ENCODE measurements around the gene NT5DC3. TPM values are rescaled to one million over a fixed set of nuclear protein-coding genes. Genes with fewer than 3 reads are reported as not detected.

NT5DC3 gene
- total and polyA plus RNA-seq, 11 donors: 0.95 to 6.3 (median 3.7) TPM

GRCh38 chr12:103743788-103744187, 97.2 kb downstream of the NT5DC3 start:
- ATAC-seq (no peak), DNase-seq (no peak)
- Histone ChIP-seq H3K9me3 (no peaks in the 10 kb centered on the region), H3K4me3 (no peak overlapping the region), H3K36me3 (no peaks in the 10 kb centered on the region), H3K27ac (no peak overlapping the region), H3K27me3 (no peaks in the 10 kb centered on the region), H3K4me1 (peaks cover 0 to 9% (median 0%) of the 10 kb centered on the region in 12 donors)
- 97 to 100% (median 97%) methylated on average over 3 of the region's 3 CpGs for WGBS, 4 donors
- intact Hi-C loops (cut with DNase I): loop anchor here in 3 of 10 donors (10.0 kb wide), 2 partner anchors 119 to 159 kb away; partner anchors contain the start of gene STAB2 (in 1 of the 3)
- TF ChIP-seq POLR2A (IDR thresholded peaks at IDR 0.05): no peak
- TF ChIP-seq, protein P1, sequence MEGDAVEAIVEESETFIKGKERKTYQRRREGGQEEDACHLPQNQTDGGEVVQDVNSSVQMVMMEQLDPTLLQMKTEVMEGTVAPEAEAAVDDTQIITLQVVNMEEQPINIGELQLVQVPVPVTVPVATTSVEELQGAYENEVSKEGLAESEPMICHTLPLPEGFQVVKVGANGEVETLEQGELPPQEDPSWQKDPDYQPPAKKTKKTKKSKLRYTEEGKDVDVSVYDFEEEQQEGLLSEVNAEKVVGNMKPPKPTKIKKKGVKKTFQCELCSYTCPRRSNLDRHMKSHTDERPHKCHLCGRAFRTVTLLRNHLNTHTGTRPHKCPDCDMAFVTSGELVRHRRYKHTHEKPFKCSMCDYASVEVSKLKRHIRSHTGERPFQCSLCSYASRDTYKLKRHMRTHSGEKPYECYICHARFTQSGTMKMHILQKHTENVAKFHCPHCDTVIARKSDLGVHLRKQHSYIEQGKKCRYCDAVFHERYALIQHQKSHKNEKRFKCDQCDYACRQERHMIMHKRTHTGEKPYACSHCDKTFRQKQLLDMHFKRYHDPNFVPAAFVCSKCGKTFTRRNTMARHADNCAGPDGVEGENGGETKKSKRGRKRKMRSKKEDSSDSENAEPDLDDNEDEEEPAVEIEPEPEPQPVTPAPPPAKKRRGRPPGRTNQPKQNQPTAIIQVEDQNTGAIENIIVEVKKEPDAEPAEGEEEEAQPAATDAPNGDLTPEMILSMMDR (IDR thresholded peaks at IDR 0.05): no peak

GRCh38 chr12:103742349-103742932, 98.6 kb downstream of the NT5DC3 start:
- peak overlapping the region in 4 of 12 donors; percentile 3 to 38 (median 10) for H3K27ac ChIP-seq
- ATAC-seq (peak; percentile 43 to 80 (median 68)), DNase-seq (peak in 2 of 5 donors; percentile 23 to 28)
- H3K27me3 ChIP-seq: no peaks in the 10 kb centered on the region
- no peaks in the 10 kb centered on the region for H3K9me3 ChIP-seq
- TF ChIP-seq, protein P1 (IDR thresholded peaks at IDR 0.05): no peak
- TF ChIP-seq POLR2A (IDR thresholded peaks at IDR 0.05): no peak
- H3K4me1 ChIP-seq: peaks cover 0 to 9% (median 0%) of the 10 kb centered on the region in 12 donors
- no peaks in the 10 kb centered on the region for H3K36me3 ChIP-seq
- WGBS, 4 donors: 46 to 66% (median 55%) methylated on average over 14 to 15 of the region's 15 CpGs
- H3K4me3 ChIP-seq: no peak overlapping the region
- intact Hi-C loops (cut with DNase I): loop anchor here in 3 of 10 donors (10.0 kb wide), 2 partner anchors 118 to 158 kb away; partner anchors contain the start of gene STAB2 (in 1 of the 3)

GRCh38 chr12:103737881-103738280, 103.2 kb downstream of the NT5DC3 start:
- no peaks in the 10 kb centered on the region for H3K27me3 ChIP-seq
- WGBS, 4 donors: 58 to 61% (median 58%) methylated on average over 1 of the region's 1 CpG
- peaks cover 0 to 9% (median 0%) of the 10 kb centered on the region in 12 donors for H3K4me1 ChIP-seq
- no peaks in the 10 kb centered on the region for H3K9me3 ChIP-seq
- no peak overlapping the region for H3K27ac ChIP-seq
- H3K4me3 ChIP-seq: no peak overlapping the region
- ATAC-seq (no peak), DNase-seq (no peak)
- intact Hi-C loops (cut with DNase I): no loop called here
- TF ChIP-seq POLR2A (IDR thresholded peaks at IDR 0.05): no peak
- TF ChIP-seq, protein P1 (IDR thresholded peaks at IDR 0.05): no peak
- no peaks in the 10 kb centered on the region for H3K36me3 ChIP-seq

GRCh38 chr12:103736572-103736971, 104.5 kb downstream of the NT5DC3 start:
- no peak for ATAC-seq
- TF ChIP-seq POLR2A (IDR thresholded peaks at IDR 0.05): no peak
- TF ChIP-seq, protein P1 (IDR thresholded peaks at IDR 0.05): no peak
- intact Hi-C loops (cut with DNase I): no loop called here
- H3K4me3 ChIP-seq: no peak overlapping the region
- H3K9me3 ChIP-seq: peaks cover 0 to 2% (median 0%) of the 10 kb centered on the region in 12 donors
- no peaks in the 10 kb centered on the region for H3K4me1 ChIP-seq
- H3K36me3 ChIP-seq: no peaks in the 10 kb centered on the region
- 92 to 100% (median 95%) methylated on average over 1 of the region's 1 CpG for WGBS, 4 donors
- H3K27ac ChIP-seq: no peak overlapping the region
- H3K27me3 ChIP-seq: no peaks in the 10 kb centered on the region
- no peak for DNase-seq
